ENCODE results near the gene ZDHHC15. TPM values are rescaled to one million over a fixed set of nuclear protein-coding genes. Genes with fewer than 3 reads are reported as not detected.

The ZDHHC15 gene
- total RNA-seq, 1 donor from 2014 or later, result 2.9 TPM

Other genes with a start within 250 kb of the ZDHHC15 start
- gene UPRT, start 249.0 kb downstream of the ZDHHC15 start, total RNA-seq, result 18.6 TPM

All from tongue (tissue), 1 donor.